ENCODE results near the gene MICU2. TPM values are rescaled to one million over a fixed set of nuclear protein-coding genes. Genes with fewer than 3 reads are reported as not detected.

Gene MICU2
- polyA plus RNA-seq, 1 donor from 2014 or later: 223 TPM

DNA sequence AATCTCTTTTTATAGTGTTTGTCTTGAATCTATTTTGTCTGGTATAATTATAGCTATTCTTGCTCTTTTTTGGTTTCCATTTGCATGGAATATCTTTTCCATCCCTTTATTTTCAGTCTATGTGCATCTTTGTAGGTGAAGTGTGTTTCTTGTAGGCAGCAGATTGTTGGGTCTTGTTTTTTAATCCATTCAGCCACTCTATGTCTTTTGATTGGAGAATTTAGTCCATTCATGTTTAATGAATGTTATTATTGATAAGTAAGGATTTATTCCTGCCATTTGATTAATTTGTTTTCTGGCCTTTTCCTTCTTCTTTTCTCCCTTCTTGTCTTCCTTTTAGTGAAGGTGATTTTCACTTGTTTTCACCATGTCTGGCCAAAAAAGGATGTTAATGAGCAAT is 133.2 kb downstream of the MICU2 start:
- Histone ChIP-seq H3F3A (ENCODE audit: insufficient read depth, low read length, poor library complexity, severe bottlenecking) (no peaks in the 10 kb centered on the region), H3K9ac (ENCODE audit: low read length) (no peak overlapping the region), H3K36me3 (ENCODE audit: insufficient read depth, low read length) (no peaks in the 10 kb centered on the region), H3K79me2 (replicated peaks; ENCODE audit: insufficient read depth, low read length) (no peaks in the 10 kb centered on the region), H3K9me3 (ENCODE audit: low read length) (peaks cover 5% of the 10 kb centered on the region), H3K27ac (ENCODE audit: low read length) (no peak overlapping the region), H3K4me2 (ENCODE audit: low read length) (no peak overlapping the region), H3K27me3 (ENCODE audit: insufficient read depth, low read depth, low read length) (no peaks in the 10 kb centered on the region), H3K4me3 (ENCODE audit: low read length) (no peak overlapping the region), H4K20me1 (ENCODE audit: insufficient read depth) (no peaks in the 10 kb centered on the region), H3K9me2 (ENCODE audit: insufficient read depth, low read length) (no peaks in the 10 kb centered on the region), H2AFZ (ENCODE audit: low read depth, low read length) (no peak overlapping the region)
- TF ChIP-seq EP300 (conservative IDR thresholded peaks at IDR 0.05; ENCODE audit: poor library complexity, severe bottlenecking) (no peak), SMC3 (conservative IDR thresholded peaks at IDR 0.05; ENCODE audit: poor library complexity) (no peak), TAF1 (IDR thresholded peaks at IDR 0.05; ENCODE audit: low read depth) (no peak), POLR2AphosphoS5 (IDR thresholded peaks at IDR 0.05) (no peak), EZH2 (IDR thresholded peaks at IDR 0.05; ENCODE audit: borderline replicate concordance, insufficient read depth, low read length, poor library complexity, severe bottlenecking) (no peak), MXI1 (conservative IDR thresholded peaks at IDR 0.05; ENCODE audit: poor library complexity, severe bottlenecking) (no peak), RAD21 (conservative IDR thresholded peaks at IDR 0.05) (no peak)
- TF ChIP-seq, protein P1, sequence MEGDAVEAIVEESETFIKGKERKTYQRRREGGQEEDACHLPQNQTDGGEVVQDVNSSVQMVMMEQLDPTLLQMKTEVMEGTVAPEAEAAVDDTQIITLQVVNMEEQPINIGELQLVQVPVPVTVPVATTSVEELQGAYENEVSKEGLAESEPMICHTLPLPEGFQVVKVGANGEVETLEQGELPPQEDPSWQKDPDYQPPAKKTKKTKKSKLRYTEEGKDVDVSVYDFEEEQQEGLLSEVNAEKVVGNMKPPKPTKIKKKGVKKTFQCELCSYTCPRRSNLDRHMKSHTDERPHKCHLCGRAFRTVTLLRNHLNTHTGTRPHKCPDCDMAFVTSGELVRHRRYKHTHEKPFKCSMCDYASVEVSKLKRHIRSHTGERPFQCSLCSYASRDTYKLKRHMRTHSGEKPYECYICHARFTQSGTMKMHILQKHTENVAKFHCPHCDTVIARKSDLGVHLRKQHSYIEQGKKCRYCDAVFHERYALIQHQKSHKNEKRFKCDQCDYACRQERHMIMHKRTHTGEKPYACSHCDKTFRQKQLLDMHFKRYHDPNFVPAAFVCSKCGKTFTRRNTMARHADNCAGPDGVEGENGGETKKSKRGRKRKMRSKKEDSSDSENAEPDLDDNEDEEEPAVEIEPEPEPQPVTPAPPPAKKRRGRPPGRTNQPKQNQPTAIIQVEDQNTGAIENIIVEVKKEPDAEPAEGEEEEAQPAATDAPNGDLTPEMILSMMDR (IDR thresholded peaks at IDR 0.05; ENCODE audit: poor library complexity, severe bottlenecking): no peak
- TF ChIP-seq, protein P2, sequence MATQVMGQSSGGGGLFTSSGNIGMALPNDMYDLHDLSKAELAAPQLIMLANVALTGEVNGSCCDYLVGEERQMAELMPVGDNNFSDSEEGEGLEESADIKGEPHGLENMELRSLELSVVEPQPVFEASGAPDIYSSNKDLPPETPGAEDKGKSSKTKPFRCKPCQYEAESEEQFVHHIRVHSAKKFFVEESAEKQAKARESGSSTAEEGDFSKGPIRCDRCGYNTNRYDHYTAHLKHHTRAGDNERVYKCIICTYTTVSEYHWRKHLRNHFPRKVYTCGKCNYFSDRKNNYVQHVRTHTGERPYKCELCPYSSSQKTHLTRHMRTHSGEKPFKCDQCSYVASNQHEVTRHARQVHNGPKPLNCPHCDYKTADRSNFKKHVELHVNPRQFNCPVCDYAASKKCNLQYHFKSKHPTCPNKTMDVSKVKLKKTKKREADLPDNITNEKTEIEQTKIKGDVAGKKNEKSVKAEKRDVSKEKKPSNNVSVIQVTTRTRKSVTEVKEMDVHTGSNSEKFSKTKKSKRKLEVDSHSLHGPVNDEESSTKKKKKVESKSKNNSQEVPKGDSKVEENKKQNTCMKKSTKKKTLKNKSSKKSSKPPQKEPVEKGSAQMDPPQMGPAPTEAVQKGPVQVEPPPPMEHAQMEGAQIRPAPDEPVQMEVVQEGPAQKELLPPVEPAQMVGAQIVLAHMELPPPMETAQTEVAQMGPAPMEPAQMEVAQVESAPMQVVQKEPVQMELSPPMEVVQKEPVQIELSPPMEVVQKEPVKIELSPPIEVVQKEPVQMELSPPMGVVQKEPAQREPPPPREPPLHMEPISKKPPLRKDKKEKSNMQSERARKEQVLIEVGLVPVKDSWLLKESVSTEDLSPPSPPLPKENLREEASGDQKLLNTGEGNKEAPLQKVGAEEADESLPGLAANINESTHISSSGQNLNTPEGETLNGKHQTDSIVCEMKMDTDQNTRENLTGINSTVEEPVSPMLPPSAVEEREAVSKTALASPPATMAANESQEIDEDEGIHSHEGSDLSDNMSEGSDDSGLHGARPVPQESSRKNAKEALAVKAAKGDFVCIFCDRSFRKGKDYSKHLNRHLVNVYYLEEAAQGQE (IDR thresholded peaks at IDR 0.05; ENCODE audit: borderline replicate concordance): no peak

DNA sequence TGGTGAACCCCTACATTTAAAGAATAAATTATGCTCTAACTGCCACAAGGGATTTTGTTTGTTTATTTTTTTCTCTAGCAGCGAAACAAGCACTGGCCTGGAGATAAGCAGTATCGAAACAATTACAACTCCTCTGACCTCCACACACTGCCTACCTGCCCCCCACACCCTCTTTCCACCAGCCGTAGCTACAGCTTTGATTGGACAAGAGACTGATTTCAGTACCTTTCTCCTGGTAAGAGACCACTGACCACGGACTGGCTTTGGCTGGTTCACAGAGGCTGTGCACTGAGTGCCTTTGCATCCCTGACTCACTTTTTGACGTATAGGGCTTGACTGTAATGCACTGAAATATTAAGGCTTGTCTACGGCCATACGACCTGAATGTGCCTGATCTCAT is 137.4 kb downstream of the MICU2 start:
- TF ChIP-seq, protein P2 (IDR thresholded peaks at IDR 0.05; ENCODE audit: borderline replicate concordance): no peak
- TF ChIP-seq POLR2AphosphoS5 (IDR thresholded peaks at IDR 0.05) (no peak), TAF1 (IDR thresholded peaks at IDR 0.05; ENCODE audit: low read depth) (no peak), EZH2 (IDR thresholded peaks at IDR 0.05; ENCODE audit: borderline replicate concordance, insufficient read depth, low read length, poor library complexity, severe bottlenecking) (no peak), MXI1 (conservative IDR thresholded peaks at IDR 0.05; ENCODE audit: poor library complexity, severe bottlenecking) (no peak), RAD21 (conservative IDR thresholded peaks at IDR 0.05) (no peak), SMC3 (conservative IDR thresholded peaks at IDR 0.05; ENCODE audit: poor library complexity) (no peak)
- no peaks in the 10 kb centered on the region for H3K36me3 ChIP-seq (ENCODE audit: insufficient read depth, low read length)
- H3F3A ChIP-seq (ENCODE audit: insufficient read depth, low read length, poor library complexity, severe bottlenecking): no peaks in the 10 kb centered on the region
- no peak overlapping the region for H3K4me3 ChIP-seq (ENCODE audit: low read length)
- no peak overlapping the region for H3K27ac ChIP-seq (ENCODE audit: low read length)
- peaks cover 5% of the 10 kb centered on the region for H3K9me3 ChIP-seq (ENCODE audit: low read length)
- H3K4me2 ChIP-seq (ENCODE audit: low read length): no peak overlapping the region
- no peaks in the 10 kb centered on the region for H3K27me3 ChIP-seq (ENCODE audit: insufficient read depth, low read depth, low read length)
- no peaks in the 10 kb centered on the region for H3K79me2 ChIP-seq (replicated peaks; ENCODE audit: insufficient read depth, low read length)
- no peaks in the 10 kb centered on the region for H4K20me1 ChIP-seq (ENCODE audit: insufficient read depth)
- no peak overlapping the region for H3K9ac ChIP-seq (ENCODE audit: low read length)
- no peak overlapping the region for H2AFZ ChIP-seq (ENCODE audit: low read depth, low read length)
- no peaks in the 10 kb centered on the region for H3K9me2 ChIP-seq (ENCODE audit: insufficient read depth, low read length)

All from neural cell (in vitro differentiated cells).